GM21423 (cell line): ENCODE measurements around the gene USP48.
"Not testable (repeated sequence)": the region's sequence is repeated elsewhere in the genome, so short reads cannot be mapped to it uniquely, and the experiment has no call there.

Experiments used
- ATAC-seq: cut with Tn5 transposase; IDR thresholded peaks from one replicate; pipeline ENCODE4 v1.9.1; 2021; ENCODE audit warnings: mild to moderate bottlenecking, moderate library complexity; ENCODE audit not compliant: unreplicated experiment

Gene USP48

DNA sequence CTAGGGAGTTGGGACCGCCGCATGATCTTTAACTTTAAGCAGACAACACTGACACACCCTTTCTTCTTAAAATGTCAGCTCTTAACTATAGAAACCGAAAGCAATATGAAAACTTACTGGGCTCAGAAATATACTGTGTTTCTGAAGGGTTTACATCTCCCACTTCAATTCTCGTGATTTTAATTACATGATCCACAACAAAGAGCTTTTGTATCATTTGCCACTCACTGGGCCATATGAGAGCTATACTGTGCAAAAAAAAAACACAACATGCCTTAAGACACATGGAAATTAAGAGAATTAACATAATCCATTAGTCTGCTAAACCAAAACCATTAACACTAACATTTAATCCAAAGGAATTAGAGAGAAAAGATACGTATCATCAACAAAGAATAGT lies 78.8 kb downstream of the USP48 start:
- no peak for ATAC-seq

DNA sequence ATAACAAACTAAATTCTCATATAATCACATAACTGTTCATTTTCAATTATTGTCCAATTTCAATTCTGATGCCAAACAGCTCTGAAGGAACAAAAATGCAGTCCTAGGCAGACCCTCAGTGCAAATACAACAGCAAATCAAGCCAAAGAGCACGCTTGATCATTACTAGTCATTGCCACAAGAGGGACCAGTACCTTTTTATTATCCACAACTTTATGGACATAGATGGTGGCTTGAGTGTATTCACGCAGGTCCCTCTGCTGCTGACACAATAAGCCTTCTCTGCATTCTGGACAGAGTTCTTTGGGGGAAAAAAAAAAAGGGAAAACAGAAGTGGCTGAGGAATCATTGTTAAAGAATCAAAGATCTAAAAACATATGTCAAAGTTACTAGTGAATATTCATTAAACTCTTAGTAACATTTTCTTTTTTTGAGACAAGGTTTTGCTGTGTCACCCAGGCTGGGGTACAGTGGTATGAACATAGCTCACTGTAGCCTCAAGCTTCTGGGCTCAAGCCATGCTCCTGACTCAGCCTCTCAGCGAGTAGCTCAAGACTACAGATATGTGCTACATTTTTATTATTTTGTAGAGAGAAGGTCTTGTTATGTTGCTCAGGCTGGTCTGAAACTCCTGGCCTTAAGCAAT lies 79.5 kb downstream of the USP48 start:
- no peak for ATAC-seq

DNA sequence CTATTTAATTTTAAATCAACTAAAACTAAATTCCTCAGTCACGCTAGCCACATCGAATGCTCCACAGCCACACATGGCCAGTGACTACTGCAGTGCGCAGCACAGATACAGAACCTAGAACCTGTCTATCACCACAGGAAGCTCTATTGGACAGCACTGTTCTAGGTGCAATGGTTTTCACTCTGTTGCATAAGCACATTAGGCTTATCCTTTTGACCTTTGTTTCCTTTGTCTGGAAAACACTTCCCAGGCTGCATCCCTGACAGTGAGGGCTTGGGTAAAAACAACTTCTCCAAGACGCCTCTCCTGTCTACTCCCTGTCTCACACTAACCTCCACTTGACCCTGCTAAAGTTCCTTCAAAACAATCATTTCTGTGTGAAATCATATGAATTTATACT lies 80.2 kb downstream of the USP48 start:
- no peak for ATAC-seq

DNA sequence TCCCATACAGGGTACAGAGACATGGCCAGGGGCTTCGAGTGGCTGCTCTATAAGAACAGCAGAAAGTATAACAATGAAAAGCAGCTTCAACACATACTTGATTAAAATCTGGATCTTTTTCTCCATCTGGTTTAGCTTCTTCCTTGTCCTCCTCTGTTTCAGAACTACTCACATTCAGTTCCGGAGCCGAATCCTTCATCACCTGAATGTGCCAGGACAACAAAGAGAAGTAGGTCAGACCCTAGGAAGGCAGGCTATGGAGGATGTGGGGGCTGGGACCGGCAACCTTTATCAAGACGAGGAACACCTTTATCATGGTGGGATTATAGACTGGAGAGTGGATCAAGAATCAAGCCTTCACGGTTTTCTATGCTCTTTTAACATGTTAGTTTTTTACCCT lies 81.5 kb downstream of the USP48 start:
- ATAC-seq, result no peak

DNA sequence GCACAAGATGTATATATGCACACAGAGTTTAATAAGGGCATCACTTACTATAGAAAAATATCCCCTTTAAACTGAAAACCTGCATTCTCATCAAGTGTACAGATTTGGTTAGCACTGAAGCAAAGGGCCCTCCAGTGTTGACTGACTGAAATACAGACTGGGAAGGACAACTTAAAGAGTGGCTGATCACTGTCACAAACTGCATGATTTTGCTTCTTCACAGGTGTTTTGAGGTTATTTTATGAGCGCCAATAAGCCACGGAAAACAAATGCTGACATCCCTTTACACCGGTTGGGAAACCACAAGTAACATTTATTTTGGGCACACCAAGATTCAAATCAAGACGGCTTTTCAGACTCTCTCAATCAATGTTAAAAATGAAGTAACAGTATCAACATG lies 82.9 kb downstream of the USP48 start:
- no peak for ATAC-seq

DNA sequence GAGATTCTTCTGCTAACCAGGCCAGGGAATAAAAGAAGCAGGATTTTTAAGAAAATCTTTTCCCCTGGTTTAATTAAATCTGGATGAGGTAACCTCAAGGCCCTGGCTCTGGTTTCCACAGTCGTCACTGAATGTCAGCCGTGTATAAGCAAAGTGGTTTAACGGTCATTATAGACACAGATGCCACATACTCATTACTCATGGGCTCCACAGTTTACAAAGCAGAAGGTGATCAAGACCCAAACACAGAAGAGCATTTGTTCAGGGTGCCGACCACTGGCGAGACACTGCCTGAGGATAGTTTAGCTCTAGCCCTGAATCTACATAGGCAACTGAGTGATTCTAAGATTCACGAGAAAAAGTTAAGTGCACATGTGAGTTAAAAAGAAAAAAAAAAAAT lies 86.0 kb downstream of the USP48 start:
- no peak for ATAC-seq

DNA sequence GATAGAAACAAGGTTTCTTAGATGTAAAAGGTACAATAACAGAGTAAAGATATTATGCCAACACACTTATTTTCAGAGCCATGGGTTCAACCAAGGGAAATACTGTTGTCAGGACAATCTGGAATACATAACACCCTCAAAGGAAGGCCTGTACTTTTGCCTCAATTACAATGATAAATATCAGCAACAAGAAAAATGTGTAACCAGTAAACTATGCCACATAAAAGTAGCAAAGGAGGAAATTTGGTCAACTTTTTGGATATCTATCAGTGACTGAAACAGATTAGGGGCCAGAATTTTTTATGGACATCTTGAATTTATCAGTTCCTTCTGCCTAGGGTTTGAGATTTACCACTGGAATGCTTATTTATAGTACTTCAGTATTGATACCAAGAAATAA lies 89.2 kb downstream of the USP48 start:
- no peak for ATAC-seq

DNA sequence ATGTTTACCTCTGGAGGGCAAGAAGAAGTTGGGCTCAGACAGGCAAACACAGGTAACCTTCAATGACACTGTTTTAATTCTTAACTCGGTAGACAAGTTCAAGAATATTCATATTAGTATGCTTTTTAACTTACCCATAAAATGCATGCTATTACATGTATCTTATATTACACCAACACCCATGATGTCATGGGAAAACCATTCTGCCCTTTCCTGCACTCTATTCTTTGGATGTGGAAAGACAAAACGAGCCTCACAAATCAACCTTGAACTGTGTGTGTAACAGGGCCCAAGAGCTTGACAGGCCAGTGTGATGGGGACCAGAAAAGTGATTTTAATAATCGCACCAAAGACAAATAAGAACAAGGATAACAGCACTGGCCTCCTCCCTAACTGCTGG lies 91.2 kb downstream of the USP48 start:
- ATAC-seq, result no peak

DNA sequence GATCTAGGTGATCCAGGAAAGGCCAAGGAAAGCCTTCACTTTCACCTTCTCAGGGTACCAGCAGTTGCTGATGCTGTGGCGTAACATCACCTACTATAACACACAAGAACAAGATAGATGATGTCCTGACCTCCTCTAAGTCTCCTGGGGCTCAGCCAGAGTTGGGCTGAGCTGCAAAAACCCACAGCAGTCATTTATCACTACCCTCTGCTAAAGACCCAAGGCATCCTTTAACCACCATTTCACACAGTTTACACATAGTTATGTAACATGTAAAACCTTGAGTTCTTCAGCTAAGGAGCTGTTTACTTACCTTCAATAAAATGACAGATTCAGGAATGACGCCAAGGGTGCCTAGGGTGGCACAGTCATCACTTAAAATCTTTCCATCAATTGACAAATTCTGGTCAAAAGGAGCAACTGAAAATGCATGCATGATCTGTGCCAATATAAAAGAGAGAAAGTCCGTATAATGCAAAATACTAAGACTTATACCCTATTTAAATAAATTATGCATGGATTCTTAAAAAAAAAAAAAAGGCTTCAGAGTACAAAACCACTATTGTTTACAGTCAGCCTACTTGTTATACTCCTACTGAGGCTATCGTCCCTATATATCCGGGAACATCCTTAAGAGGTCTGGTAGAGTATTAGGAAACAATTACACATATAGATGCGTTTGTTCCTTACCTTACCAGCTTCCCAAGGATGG lies 93.1 kb downstream of the USP48 start:
- ATAC-seq, result no peak

DNA sequence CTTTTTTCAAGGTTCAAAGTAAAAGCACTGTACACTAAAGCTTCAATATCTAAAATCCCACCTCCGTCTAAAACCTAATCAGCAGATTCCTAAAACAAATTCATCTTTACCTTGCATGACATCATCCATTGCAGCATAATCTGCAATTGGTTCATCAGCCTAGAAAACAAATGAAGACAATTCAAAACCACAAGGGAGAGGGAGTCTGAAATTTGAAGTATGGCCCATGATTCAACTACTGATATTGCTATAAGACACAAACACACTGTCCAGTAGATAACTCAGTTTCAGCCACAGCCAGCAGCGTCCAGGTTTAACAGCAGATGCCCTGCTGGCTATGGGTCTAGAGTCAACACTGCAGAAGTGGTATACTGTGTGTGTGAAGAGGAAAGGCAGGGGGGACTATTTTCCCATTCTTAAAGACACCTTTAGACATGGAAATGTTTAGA lies 95.8 kb downstream of the USP48 start:
- ATAC-seq, result no peak

DNA sequence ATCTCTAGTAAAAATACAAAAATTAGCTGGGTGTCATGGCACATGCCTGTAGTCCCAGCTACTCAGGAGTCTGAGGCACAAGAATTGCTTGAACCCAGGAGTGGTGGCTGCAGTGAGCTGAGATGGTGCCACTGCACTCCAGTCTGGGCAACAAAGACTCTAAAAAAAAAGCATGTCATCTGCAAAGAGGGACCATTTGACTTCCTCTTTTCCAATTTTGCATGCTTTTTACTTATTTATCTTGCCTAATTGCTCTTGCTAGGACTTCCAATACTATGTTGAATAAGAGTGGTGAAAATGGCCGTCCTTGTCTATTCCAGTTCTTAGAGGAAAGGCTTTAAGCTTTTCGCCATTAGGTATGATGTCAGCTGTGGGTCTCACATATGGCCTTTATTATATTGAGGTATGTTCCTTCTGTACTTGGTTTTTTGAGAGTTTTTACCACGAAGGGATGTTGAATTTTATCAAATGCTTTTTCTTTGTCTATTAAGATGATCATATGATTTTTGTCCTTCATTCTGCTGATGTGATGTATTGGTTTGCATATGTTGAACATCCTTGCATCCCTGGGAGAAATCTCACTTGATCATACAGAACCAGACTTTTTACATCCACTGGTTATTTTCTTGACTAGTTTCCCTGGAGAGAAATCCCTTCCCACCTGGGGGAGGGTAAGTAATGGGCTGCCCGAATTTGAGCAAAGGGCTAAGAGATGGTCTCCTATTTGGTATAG lies 96.8 kb downstream of the USP48 start:
- no peak for ATAC-seq

DNA sequence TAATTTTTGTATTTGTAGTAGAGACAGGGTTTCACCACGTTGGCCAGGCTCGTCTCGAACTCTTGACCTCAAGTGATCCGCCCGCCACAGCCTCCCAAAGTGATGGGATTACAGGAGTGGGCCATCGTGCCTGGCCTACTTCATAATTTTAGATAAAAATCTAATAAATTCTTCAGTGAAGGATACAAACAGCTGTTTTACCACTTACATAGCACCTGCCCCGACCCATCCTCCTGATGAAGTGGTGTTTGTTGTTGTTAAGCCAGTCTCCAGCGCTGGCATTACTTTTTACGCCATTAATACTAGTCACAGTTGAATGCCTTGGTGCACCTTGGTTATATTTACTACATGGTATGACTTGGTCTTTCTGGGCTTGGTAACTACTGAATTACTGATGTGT lies 101.5 kb downstream of the USP48 start:
- ATAC-seq, result no peak

DNA sequence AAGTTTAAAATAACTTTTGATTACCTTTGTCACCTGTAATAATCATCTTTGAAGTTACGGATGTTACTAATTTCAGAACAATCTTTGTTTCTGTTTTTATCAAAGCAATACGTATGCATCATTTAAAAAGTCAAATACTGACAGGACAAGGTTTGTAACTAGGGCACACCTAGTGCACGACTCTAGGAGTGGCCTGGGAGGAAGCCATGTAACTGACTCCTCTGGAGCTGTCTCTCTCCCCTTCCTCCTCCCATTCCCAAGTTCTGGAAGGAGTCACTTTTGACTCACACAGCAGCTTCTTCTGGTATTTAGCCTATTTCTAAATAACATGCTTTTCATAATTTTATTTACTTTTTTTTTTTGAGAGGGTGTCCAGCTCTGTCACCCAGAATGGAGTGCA lies 102.0 kb downstream of the USP48 start:
- no peak for ATAC-seq

DNA sequence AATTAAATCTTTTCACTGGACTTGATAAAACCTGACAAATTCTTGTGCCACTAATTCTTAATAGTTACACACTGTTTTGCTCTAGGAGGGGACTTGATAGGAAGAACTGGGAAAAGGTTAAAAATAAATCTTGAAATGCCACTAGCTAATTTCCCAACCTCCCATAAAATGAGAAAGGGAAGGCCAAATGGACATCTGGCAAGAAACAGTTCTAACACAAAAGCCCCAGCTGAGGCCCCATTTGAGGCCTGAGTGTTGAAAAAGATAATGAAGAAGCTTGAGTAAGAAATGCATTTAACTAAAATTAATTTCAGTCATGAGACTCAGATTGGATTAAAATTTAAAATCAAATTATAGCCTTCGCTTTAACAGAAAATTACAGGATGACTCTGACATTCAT lies 102.6 kb downstream of the USP48 start:
- no peak for ATAC-seq

DNA sequence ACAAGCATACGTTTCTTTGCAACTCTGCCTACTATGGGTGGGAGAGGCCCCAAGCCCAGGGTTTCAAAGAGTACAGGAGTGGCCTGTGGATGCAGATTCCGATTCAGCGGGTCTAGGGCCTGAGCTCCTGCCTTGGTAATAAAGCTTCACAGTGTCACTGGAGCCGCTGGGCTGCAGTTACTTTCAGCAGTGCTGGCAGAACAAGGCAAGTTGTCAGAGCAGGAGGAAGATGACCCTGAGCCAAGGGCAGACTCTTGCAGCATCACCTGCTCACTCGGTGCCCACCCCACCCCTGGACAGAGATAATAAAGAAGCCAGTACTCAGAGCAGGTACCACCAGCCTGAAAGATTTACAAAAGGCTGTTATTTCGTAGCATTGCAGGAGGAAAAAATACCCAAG lies 105.8 kb downstream of the USP48 start:
- no peak for ATAC-seq

DNA sequence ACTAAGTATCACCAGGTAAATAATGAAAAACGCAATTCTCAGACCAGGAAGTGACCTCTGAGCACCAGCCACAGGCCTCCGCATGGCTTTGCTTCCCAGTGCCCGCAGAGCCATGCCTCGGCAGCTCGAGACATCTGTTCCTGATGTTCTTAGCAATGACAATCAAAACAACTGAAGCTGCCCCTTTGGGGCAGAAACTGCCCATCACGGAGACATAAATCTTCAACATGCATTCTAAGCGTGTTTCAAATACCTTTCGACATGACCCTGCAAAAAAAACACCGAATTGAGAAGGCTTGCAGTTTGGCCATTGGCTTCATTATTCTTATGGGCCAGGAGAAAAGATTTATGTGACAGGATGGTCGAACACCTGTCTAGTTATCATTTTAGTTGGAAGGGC lies 108.0 kb downstream of the USP48 start:
- ATAC-seq, result no peak

DNA sequence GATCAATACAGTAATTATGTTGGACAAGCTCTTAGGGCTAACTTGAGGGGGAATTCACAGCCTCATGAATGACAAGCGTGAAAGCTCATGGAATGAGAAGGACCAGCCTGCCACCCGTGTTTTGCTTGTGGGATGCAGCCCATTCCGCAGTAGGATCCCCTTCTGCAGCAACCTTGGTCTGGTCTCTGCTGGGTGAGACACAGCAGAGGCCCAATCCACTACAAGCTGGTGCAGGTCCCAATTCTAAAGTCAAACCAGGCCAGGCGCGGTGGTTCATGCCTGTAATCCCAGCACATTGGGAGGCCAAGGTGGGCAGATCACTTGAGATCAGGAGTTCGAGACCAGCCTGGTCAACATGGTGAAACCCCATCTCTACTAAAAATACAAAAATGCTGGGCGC lies 109.1 kb downstream of the USP48 start:
- ATAC-seq, result not testable (repeated sequence)

DNA sequence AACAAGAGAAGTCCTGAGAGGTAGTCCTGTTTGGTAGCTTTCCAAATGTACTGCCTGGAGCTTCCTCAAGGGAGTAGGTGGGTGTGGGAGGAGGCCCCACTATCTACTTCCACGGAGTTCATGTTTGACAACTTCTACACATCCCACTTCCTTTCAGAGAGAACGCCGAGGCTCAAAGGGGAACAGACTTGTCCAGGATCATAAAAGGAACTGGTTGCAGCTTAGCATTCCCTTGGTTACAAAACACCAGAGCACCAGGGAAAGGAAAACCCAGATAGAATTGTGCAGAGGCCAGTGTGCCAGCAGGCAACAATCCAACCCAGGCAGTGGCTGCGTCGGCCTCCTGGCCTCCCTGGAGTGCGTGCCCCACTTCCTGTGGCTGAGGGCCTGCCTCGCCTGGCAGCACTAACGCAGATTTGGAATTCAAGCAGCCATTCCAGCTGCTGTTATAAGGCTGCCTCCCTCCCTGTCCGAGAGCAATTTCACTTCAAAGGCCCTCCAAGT lies 109.6 kb downstream of the USP48 start:
- ATAC-seq, result no peak

DNA sequence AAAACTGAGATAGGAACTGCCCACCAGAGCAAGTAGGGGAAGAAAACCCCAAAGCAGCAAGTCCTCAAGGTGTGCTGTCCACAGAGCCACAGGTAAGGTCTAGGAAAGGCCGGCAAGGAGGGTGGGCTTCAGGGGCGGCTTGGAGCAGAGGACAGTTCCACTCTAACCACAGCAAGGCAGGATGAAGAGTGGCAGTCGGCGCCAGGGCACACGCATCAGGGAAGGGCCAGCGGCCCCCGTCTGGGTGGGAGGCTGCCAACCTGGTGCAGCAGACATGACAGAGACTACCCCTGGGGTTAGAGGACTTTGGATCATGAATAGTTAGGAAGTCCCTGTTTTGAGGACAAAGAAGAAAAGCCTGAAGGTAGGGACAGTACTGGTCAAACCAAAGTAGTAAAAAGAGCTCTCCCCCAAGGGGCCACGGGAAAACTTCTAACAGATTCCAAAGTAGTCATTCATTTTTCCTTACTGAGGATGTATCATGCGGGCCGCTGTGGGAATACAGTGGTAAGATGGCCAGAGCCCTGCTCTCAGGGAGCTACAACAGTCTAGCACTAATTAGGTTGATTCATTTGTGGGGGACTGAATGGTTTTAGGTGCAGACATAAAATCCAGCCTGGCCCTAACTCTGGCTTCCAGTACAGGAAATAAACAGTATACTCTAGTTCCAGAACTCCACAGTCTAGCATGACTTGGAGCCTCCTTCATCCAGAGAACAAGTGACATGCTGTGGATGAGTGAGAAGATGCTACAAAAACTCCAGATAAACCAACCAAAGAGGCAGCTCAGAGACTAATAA lies 110.3 kb downstream of the USP48 start:
- ATAC-seq, result no peak

DNA sequence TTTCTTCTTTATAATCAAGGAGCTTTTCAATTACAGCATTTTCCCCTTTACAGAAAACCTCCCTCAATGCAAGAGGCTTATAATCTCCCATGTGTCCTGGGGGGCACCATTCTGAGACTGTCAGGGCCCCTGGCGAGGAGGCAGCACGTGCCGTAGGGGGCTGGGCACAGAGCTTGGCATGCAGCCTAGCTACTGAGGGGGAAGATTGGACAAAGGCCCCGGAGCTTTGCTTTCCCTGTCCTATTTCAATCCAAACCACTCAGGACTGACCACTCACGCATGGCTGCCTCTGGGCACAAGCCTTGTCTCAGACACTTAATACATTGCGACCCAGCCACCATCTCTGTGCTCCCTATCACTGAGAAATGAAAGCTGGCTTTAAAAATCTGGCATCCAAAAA lies 111.0 kb downstream of the USP48 start:
- ATAC-seq, result no peak
